C4-2B (cell line): ENCODE results near the gene COL23A1.

ENCODE experiments used
- H3K27ac ChIP-seq: fragments of 450-650 bp; 2 replicates; pipeline ENCODE4 v1.5.1; 2017
- CTCF ChIP-seq: fragments of 450-650 bp; conservative IDR thresholded peaks from 2 replicates; pipeline ENCODE4 v1.5.1; 2017; ENCODE audit warnings: mild to moderate bottlenecking
- ZFX ChIP-seq: fragments of 450-650 bp; IDR thresholded peaks from 2 replicates; pipeline ENCODE4 v1.6.1; 2017

Gene COL23A1

GRCh38 chr5:178531786-178532185, 58.4 kb downstream of the COL23A1 start:
- no peak for TF ChIP-seq ZFX
- TF ChIP-seq CTCF, result no peak
- H3K27ac ChIP-seq, result no peak overlapping the region

- no peak overlapping the region for H3K27ac ChIP-seq
- TF ChIP-seq ZFX (no peak), CTCF (no peak)
Measured at GRCh38 chr5:178530526-178530925, 59.7 kb downstream of the COL23A1 start.

GRCh38 chr5:178529080-178529479, 61.1 kb downstream of the COL23A1 start:
- TF ChIP-seq ZFX (no peak), CTCF (no peak)
- no peak overlapping the region for H3K27ac ChIP-seq

GRCh38 chr5:178527458-178528307, 62.5 kb downstream of the COL23A1 start:
- TF ChIP-seq CTCF, result no peak
- no peak overlapping the region for H3K27ac ChIP-seq

GRCh38 chr5:178526773-178527457, 63.3 kb downstream of the COL23A1 start:
- TF ChIP-seq CTCF (no peak), ZFX (no peak)
- H3K27ac ChIP-seq, result no peak overlapping the region

GRCh38 chr5:178525906-178526732, 64.1 kb downstream of the COL23A1 start:
- H3K27ac ChIP-seq, result no peak overlapping the region
- TF ChIP-seq ZFX, result no peak
- no peak for TF ChIP-seq CTCF
